Stimulated activated CD4-positive, alpha-beta T cell treated with anti-CD3 and anti-CD28 coated beads, TNF-alpha, amount 100 ng/mL, for 4 hours (primary cell): ENCODE data around the gene FNDC3A.
A peak's percentile ranks its signal among the peaks of the same experiment; 100 is the strongest.
"Not testable (repeated sequence)": the region's sequence is repeated elsewhere in the genome, so short reads cannot be mapped to it uniquely, and the experiment has no call there.

Experiments used
- DNase-seq, 3 experiments: peaks; one replicate each; pipeline ENCODE4 v3.0.0-alpha.2; 2020; ENCODE audit warnings: low read depth in 3 of 3

FNDC3A gene

GRCh38 chr13:49146950-49147355, 171.2 kb downstream of the FNDC3A start:
- no peak for DNase-seq

GRCh38 chr13:49148405-49148804, 172.7 kb downstream of the FNDC3A start:
- no peak for DNase-seq

DNA sequence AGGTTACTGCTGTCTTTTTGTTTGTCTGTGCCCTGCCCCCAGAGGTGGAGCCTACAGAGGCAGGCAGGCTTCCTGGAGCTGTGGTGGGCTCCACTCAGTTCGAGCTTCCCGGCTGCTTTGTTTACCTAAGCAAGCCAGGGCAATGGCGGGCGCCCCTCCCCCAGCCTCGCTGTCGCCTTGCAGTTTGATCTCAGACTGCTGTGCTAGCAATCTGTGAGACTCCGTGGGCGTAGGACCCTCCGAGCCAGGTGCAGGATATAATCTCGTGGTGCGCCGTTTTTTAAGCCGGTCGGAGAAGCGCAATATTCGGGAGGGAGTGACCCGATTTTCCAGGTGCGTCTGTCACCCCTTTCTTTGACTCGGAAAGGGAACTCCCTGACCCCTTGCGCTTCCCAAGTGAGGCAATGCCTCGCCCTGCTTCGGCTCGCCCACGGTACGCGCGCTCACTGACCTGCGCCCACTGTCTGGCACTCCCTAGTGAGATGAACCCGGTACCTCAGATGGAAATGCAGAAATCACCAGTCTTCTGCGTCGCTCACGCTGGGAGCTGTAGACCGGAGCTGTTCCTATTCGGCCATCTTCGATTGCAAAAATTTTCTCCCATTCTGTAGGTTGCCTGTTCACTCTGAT, 182.4 kb downstream of the FNDC3A start:
- not testable (repeated sequence) for DNase-seq

DNA sequence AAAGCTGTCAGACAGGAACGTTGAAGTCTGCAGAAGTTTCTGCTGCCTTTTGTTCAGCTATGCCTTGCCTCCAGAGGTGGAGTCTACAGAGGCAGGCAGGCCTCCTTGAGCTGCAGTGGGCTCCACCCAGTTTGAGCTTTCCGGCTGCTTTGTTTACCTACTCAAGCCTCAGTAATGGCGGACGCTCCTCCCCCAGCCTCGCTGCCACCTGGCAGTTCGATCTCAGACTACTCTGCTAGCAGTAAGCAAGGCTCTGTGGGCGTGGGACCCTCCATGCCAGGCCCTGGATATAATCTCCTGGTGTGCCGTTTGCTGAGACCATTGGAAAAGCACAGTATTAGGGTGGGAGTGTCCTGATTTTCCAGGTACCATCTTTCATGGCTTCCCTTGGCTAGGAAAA, 187.4 kb downstream of the FNDC3A start:
- not testable (repeated sequence) for DNase-seq

GRCh38 chr13:49164712-49165111, 189.0 kb downstream of the FNDC3A start:
- DNase-seq = no peak

DNA sequence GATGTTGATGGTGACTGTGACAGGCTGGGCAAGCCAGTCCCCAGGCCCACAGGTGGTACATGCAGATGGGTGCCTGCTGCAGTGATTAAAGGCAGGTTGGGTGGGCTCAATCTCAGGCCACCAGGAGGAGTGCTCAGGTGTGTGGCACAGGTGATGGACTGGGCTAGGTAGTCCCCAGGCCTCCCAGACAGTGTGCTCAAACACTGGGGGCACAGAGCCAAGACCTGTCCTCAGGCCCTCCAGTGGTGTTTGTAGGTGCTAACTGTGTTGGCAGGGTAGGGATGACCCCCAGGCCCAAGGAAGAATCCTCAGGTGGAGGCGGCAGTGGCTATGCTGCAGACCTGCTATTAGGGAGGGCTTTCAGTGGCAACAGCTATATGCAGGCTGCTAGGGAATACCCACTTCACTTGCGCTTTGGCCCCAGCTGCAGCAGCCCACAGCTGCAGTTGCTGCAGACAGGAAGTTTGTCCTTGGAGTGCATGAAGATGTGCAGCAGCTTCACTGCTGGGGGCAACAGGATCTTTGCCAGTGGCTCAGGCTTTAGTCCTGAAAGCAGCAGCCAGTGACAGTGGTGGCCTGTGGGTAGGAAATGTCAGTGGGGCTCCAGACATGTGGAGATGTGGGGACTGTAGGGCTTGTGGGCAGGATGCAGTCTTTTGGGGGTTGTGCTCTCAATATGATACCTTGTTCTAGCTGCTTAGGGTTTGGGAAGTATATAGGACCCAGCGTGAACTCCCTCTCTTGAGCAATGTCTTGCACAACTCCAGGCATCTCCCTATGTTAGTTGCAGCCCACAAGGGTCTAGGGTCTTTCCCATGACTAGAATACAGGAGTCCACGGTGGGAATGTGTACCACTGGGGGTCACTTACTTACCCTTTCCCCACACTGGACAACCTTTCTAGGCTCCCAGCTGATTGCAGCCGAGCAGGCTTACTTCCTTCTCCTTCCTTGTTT, 190.4 kb downstream of the FNDC3A start:
- DNase-seq = no peak

- DNase-seq = no peak
These were observed 195.6 kb downstream of the FNDC3A start for GRCh38 chr13:49171359-49171758.

DNA sequence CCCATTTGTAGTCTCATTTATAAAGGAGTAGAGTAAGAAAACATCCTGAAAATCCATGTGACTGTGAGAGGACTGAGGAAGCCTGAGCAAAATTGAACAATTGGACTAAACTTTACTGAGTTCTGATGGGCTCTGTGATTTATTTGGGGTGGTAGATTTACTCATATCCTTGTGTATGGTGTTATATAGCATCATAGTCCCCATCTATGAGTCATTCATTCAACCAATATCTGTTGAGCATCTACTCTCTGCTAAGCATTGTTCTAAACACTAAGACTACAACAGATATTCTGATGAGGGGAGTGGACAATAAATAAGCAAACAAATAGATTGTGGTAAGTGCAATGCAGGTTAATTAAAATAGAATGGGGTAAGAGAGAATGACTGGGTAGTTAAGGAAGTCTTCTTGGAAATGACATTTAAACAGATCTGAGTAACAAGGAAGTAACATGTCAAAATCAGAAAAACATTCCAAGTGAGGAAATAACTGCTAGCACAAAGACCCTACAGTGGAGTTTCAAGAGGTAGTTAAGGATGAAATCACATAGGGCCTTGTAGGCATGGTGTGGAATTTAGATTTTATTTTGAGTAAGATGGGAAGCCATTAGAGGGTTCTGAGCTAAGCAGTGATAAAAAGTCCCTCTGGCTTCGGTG, 208.1 kb downstream of the FNDC3A start:
- DNase-seq = no peak

- no peak for DNase-seq
These were observed 208.9 kb downstream of the FNDC3A start for GRCh38 chr13:49184621-49185020.

- DNase-seq = no peak
These were observed 209.6 kb downstream of the FNDC3A start for GRCh38 chr13:49185264-49185663.

GRCh38 chr13:49190901-49191300, 215.2 kb downstream of the FNDC3A start:
- no peak for DNase-seq

DNA sequence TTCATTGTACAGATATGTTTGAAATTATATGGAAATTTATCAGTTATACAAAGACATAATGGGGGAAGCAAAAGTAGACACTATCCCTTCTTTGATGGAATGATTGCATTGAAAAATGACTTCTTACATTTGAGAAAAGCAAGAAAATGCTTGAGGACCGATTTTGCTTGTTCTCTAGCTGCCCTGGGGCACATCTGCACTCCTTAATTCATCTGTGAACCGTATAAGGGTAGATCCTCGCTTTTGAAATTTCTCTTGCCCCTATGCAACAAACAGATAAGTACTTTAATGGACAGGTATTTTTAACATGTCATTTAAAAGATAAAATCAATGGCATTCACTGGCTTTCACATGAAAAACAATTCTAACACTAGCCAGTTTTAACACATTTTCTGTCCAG, 230.9 kb downstream of the FNDC3A start:
- no peak for DNase-seq

- no peak for DNase-seq
These were observed 232.9 kb downstream of the FNDC3A start for GRCh38 chr13:49208619-49209018.

GRCh38 chr13:49210114-49210513, 234.4 kb downstream of the FNDC3A start:
- no peak for DNase-seq

DNA sequence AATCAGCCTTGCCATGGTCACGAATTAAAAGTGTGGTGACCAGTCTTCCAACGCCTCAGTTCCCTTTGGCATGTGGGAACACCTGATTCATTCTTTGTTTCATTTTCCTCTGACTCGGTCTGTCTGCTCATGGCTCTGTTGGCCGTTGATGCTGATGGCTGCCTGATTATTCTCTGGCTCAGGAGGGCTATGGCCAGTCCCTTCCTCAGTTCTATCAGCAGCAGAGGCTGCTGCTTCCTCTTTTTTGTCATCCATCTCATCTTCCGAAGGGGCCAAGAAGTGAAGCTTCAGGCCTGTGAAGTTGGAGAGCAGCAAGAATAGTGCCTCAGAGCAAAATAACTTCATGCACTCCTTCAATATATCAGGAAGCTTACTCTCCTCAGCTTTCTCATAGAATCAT, 235.0 kb downstream of the FNDC3A start:
- no peak for DNase-seq

- no peak for DNase-seq
These were observed 237.8 kb downstream of the FNDC3A start for GRCh38 chr13:49213539-49213938.

- DNase-seq = no peak
These were observed 238.5 kb downstream of the FNDC3A start for GRCh38 chr13:49213997-49214916.

DNA sequence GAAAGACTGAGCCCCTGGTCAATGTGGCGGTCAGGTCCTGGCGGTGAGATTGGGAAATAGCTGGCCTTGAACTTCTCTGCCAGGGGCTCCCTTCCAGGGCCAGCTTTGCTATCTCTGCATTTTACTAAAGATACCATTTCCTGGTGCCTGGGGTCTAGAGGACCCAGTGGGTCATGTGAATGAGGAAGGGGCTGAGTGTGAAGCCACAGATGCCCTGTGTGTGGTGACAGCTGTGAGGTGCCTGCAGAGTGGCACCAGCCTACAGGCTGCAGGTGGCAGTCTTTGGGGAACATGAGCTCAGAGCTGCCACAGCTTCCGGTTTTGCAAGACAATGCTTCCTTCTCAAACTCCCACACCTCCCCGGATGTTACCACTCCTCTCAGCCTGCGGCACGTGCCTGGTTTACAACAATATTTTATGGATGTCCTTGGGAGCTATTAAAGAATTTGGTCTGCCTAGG, 239.2 kb downstream of the FNDC3A start:
- peak in 1 of 3 experiments; percentile 9 for DNase-seq

GRCh38 chr13:49216334-49216733, 240.6 kb downstream of the FNDC3A start:
- DNase-seq = no peak

DNA sequence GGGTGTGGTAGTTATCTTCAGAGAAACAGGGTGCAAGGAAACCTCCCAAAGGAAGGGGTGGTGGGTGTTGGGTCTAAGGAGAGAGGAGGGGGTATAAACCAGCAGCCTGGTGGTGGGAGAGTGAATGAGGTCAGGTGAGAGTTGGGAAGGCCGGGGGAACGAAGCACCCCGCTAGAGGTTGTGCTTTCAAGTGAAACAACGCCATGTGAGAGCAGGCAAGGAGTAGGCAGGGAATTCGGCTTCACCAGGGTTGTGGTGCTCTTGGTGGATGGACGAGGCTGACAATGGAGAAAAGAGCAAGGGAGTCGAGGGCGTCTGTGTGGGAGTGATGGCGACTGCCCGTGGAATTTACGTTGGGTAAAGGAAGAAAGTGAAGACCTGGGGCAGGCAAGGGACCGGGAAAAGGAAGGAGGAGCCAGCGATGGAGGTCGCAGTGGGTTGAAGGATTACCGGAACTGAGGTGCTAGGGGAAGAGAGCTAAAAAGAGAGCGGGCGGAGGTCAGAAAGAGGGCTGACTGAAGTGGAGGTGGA, 242.3 kb downstream of the FNDC3A start:
- DNase-seq = no peak

- DNase-seq = no peak
These were observed 242.9 kb downstream of the FNDC3A start for GRCh38 chr13:49218493-49219051.
